ENCODE measurements around the gene PSME2. TPM values are rescaled to one million over a fixed set of nuclear protein-coding genes. Genes with fewer than 3 reads are reported as not detected.
A peak's percentile ranks its signal among the peaks of the same experiment; 100 is the strongest.

PSME2 gene
- total and polyA plus RNA-seq, 10 of the 15 experiments (the other 5 are each of a cell fraction or from before 2014, with no cell fraction given), result 510 to 3,542 (median 913) TPM

- no peak for TF ChIP-seq NFYA (IDR thresholded peaks at IDR 0.05; ENCODE audit: borderline replicate concordance, low read depth, low read length)
- no peak for TF ChIP-seq IRF4 (IDR thresholded peaks at IDR 0.05; ENCODE audit: low read depth, low read length)
- TF ChIP-seq ZNF384 (IDR thresholded peaks at IDR 0.05; ENCODE audit: borderline replicate concordance, low read depth, low read length), result no peak
- peak; percentile 66 for TF ChIP-seq LARP7 (IDR thresholded peaks at IDR 0.05)
- peak; percentile 30; the same call in 1 of the 3 replicates for TF ChIP-seq POU2F2 (IDR thresholded peaks at IDR 0.05; ENCODE audit: borderline replicate concordance, low read depth, low read length)
- TF ChIP-seq IKZF1 (conservative IDR thresholded peaks at IDR 0.05), result peak; percentile 19; the same call in 1 of the 2 replicates
- TF ChIP-seq ZBTB11 (CRISPR knock-in tag; IDR thresholded peaks at IDR 0.05), result no peak
- TF ChIP-seq PAX5 (IDR thresholded peaks at IDR 0.05; ENCODE audit: borderline replicate concordance, low read depth, low read length), result no peak
- no peak for TF ChIP-seq TCF3 (IDR thresholded peaks at IDR 0.05; ENCODE audit: borderline replicate concordance, insufficient read depth, low read depth, low read length)
- TF ChIP-seq SIN3A (IDR thresholded peaks at IDR 0.05; ENCODE audit: low read depth, low read length), result no peak
- TF ChIP-seq IKZF2 (IDR thresholded peaks at IDR 0.05), result peak; percentile 21 to 32; a peak in 2 of 4 replicates
- 0 out of 2 replicates have a peak, but pooled peaks have one; percentile 33 for TF ChIP-seq STAT1 (conservative IDR thresholded peaks at IDR 0.05)
Measured at GRCh38 chr14:24162093-24162492, 15.7 kb upstream of the PSME2 start (continued).
